Osteoblast (primary cell): ENCODE measurements around the gene ERBB3. TPM values are rescaled to one million over a fixed set of nuclear protein-coding genes. Genes with fewer than 3 reads are reported as not detected.

Experiments
- DNase-seq: peaks from one replicate; pipeline ENCODE4 v3.0.0; 2011; ENCODE audit warnings: low spot score, mixed read lengths; ENCODE audit not compliant: insufficient read length; ENCODE audit errors: missing footprints
- H2AFZ ChIP-seq: 2 replicates; pipeline ENCODE4 v1.6.0; 2011; ENCODE audit warnings: mild to moderate bottlenecking, low read length
- H3K27ac ChIP-seq: 2 replicates; pipeline ENCODE4 v1.5.1; 2011; ENCODE audit warnings: mild to moderate bottlenecking, low read depth, low read length, moderate library complexity
- H3K27me3 ChIP-seq: 2 replicates; pipeline ENCODE4 v1.6.0; 2012; ENCODE audit warnings: mild to moderate bottlenecking, control low read depth, inconsistent platforms, low read length, moderate library complexity; ENCODE audit not compliant: insufficient read depth
- H3K36me3 ChIP-seq: 2 replicates; pipeline ENCODE4 v1.5.1; 2011; ENCODE audit warnings: mild to moderate bottlenecking, low read length, control low read depth, moderate library complexity; ENCODE audit not compliant: insufficient read depth
- H3K4me1 ChIP-seq: 2 replicates; pipeline ENCODE4 v1.5.1; 2011; ENCODE audit warnings: mild to moderate bottlenecking, low read length, control low read depth, moderate library complexity; ENCODE audit not compliant: insufficient read depth
- H3K4me2 ChIP-seq: 2 replicates; pipeline ENCODE4 v1.6.0; 2011; ENCODE audit warnings: mild to moderate bottlenecking, low read length; ENCODE audit not compliant: insufficient read depth
- H3K4me3 ChIP-seq: fragments of 200-600 bp; sonication (generic); 3 replicates; pipeline ENCODE4 v1.5.1; 2012; ENCODE audit warnings: mild to moderate bottlenecking, low read length, inconsistent platforms; ENCODE audit not compliant: insufficient read depth
- H3K79me2 ChIP-seq: 2 replicates; pipeline ENCODE4 v1.6.0; 2012; ENCODE audit warnings: mild to moderate bottlenecking, low read length, control low read depth, inconsistent platforms; ENCODE audit not compliant: insufficient read depth
- H3K9me3 ChIP-seq: 2 replicates; pipeline ENCODE4 v1.5.1; 2011; ENCODE audit warnings: low read depth, low read length, control low read depth
- H4K20me1 ChIP-seq: 2 replicates; pipeline ENCODE4 v1.6.0; 2012; ENCODE audit warnings: mild to moderate bottlenecking, low read length, control low read depth; ENCODE audit not compliant: insufficient read depth
- CTCF ChIP-seq: IDR thresholded peaks from 2 replicates; pipeline ENCODE4 v1.5.1; 2011; ENCODE audit warnings: mild to moderate bottlenecking, low read depth, low read length, moderate library complexity; ENCODE audit errors: extremely low read depth
- total RNA-seq: library from RNA; depleted of rRNA; stranded (reverse); fragments of >200 nt; gene quantifications from 2 replicates; pipeline ENCODE4 v1.2.3, GENCODE V29; 2012

Gene ERBB3
- total RNA-seq, 1 donor = 1.1 TPM

- no peak overlapping the region for H2AFZ ChIP-seq
- H3K4me1 ChIP-seq = peaks cover 3% of the 10 kb centered on the region
- no peaks in the 10 kb centered on the region for H3K9me3 ChIP-seq
- H3K27me3 ChIP-seq = peaks cover 25% of the 10 kb centered on the region
- no peaks in the 10 kb centered on the region for H3K79me2 ChIP-seq
- peak; percentile 52 for TF ChIP-seq CTCF
- H4K20me1 ChIP-seq = no peaks in the 10 kb centered on the region
- H3K4me3 ChIP-seq = no peak overlapping the region
- peak; percentile 50 for DNase-seq
- H3K27ac ChIP-seq = no peak overlapping the region
- H3K36me3 ChIP-seq = no peaks in the 10 kb centered on the region
- H3K4me2 ChIP-seq = no peak overlapping the region
Measured at GRCh38 chr12:56084958-56085543, 5.1 kb downstream of the ERBB3 start.

- H3K4me2 ChIP-seq = no peak overlapping the region
- DNase-seq = no peak
- no peak overlapping the region for H3K4me3 ChIP-seq
- no peaks in the 10 kb centered on the region for H3K9me3 ChIP-seq
- peaks cover 17% of the 10 kb centered on the region for H3K27me3 ChIP-seq
- no peak for TF ChIP-seq CTCF
- H2AFZ ChIP-seq = no peak overlapping the region
- no peaks in the 10 kb centered on the region for H3K4me1 ChIP-seq
- H3K36me3 ChIP-seq = no peaks in the 10 kb centered on the region
- no peak overlapping the region for H3K27ac ChIP-seq
- no peaks in the 10 kb centered on the region for H4K20me1 ChIP-seq
- H3K79me2 ChIP-seq = no peaks in the 10 kb centered on the region
Measured at GRCh38 chr12:56086096-56086495, 6.1 kb downstream of the ERBB3 start.

- H2AFZ ChIP-seq = no peak overlapping the region
- H3K27me3 ChIP-seq = peaks cover 11% of the 10 kb centered on the region
- H3K79me2 ChIP-seq = no peaks in the 10 kb centered on the region
- no peaks in the 10 kb centered on the region for H3K4me1 ChIP-seq
- H4K20me1 ChIP-seq = no peaks in the 10 kb centered on the region
- no peak overlapping the region for H3K27ac ChIP-seq
- no peaks in the 10 kb centered on the region for H3K36me3 ChIP-seq
- TF ChIP-seq CTCF = no peak
- no peaks in the 10 kb centered on the region for H3K9me3 ChIP-seq
- no peak overlapping the region for H3K4me3 ChIP-seq
- DNase-seq = no peak
- no peak overlapping the region for H3K4me2 ChIP-seq
Measured at GRCh38 chr12:56086608-56087007, 6.6 kb downstream of the ERBB3 start.

- peak; percentile 65 for DNase-seq
- Histone ChIP-seq H3K4me3 (no peak overlapping the region), H3K79me2 (no peaks in the 10 kb centered on the region), H2AFZ (no peak overlapping the region), H3K4me2 (no peak overlapping the region), H3K9me3 (no peaks in the 10 kb centered on the region), H3K27me3 (peaks cover 11% of the 10 kb centered on the region), H3K4me1 (no peaks in the 10 kb centered on the region), H3K27ac (no peak overlapping the region), H4K20me1 (no peaks in the 10 kb centered on the region), H3K36me3 (no peaks in the 10 kb centered on the region)
- no peak for TF ChIP-seq CTCF
Measured at GRCh38 chr12:56087220-56087619, 7.3 kb downstream of the ERBB3 start.
